ENCODE measurements around the gene CD83. TPM values are rescaled to one million over a fixed set of nuclear protein-coding genes. Genes with fewer than 3 reads are reported as not detected.

CD83 gene
- total and polyA plus RNA-seq, 4 donors, result 0.35 to 4.2 (median 0.60) TPM

DNA sequence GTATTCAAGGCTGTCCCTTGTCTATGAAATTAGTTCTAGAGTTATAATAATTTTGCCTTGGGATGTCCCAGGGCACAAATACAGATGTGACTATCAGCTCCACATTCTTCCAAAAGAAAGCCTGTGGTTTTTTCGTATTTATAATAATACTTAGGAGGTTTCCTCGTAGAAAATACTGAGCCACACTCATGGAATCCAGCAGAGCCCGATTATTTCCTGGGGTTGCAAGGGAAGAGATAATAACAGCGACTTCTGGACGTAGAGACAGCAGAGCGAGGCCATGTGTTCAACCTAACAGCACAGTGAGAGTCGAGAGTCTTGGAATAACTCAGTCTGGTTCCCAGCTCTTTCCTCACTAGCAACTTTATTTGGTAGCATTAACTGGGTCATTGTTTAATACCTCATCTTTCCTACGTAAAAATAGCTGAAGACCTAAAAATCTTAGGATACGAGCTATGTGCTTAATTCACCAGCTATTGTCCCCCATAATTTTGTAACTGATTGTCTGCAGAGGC is 21.2 kb downstream of the CD83 start (continued):
- TF ChIP-seq, protein P1, sequence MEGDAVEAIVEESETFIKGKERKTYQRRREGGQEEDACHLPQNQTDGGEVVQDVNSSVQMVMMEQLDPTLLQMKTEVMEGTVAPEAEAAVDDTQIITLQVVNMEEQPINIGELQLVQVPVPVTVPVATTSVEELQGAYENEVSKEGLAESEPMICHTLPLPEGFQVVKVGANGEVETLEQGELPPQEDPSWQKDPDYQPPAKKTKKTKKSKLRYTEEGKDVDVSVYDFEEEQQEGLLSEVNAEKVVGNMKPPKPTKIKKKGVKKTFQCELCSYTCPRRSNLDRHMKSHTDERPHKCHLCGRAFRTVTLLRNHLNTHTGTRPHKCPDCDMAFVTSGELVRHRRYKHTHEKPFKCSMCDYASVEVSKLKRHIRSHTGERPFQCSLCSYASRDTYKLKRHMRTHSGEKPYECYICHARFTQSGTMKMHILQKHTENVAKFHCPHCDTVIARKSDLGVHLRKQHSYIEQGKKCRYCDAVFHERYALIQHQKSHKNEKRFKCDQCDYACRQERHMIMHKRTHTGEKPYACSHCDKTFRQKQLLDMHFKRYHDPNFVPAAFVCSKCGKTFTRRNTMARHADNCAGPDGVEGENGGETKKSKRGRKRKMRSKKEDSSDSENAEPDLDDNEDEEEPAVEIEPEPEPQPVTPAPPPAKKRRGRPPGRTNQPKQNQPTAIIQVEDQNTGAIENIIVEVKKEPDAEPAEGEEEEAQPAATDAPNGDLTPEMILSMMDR (IDR thresholded peaks at IDR 0.05; ENCODE audit: low read depth, low read length, missing input control), result no peak
- TF ChIP-seq EGR1 (IDR thresholded peaks at IDR 0.05; ENCODE audit: low read depth in 2 of 2) (no peak), GABPA (IDR thresholded peaks at IDR 0.05 in 1 of 2, conservative IDR thresholded peaks at IDR 0.05 in 1 of 2) (no peak)
- TF ChIP-seq, protein P2, sequence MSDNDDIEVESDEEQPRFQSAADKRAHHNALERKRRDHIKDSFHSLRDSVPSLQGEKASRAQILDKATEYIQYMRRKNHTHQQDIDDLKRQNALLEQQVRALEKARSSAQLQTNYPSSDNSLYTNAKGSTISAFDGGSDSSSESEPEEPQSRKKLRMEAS (IDR thresholded peaks at IDR 0.05), result no peak

DNA sequence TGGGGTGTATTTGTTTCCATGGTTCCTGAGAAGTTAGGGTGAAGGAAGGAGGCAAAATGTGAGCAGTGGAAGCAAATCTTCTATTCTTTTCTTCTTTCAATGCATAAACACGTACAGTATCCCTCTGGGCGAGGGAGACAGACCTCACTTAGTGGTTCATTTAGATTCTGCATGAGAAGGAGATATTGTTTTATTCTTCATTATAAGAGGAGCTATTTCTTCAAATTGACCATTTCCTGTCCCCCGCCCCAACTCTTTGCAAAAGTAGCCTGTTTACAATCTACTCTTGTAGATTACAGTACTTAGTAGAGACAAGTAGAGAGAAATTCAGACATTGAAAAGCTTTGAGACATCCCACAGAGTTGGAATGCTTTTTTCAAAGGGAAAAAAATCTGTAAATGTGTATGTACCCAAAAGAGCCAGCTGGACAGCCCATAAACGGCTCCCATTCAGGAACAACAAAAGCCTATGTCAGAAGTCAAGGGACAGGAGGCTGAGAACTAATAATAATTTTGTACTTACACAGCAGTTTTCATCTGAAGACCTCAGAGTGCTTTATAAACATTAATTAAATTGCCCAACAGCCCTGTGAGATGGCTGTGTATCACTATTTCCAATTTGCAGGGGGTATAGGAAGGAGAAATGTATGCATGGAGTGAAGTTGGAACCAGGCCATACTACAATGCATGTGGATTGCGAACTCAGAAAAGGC is 23.9 kb downstream of the CD83 start:
- TF ChIP-seq GABPA (IDR thresholded peaks at IDR 0.05 in 1 of 2, conservative IDR thresholded peaks at IDR 0.05 in 1 of 2) (no peak), RXRA (IDR thresholded peaks at IDR 0.05) (no peak), HNF4G (IDR thresholded peaks at IDR 0.05) (no peak), YY1 (IDR thresholded peaks at IDR 0.05) (no peak), EGR1 (IDR thresholded peaks at IDR 0.05; ENCODE audit: low read depth in 2 of 2) (no peak), SP1 (IDR thresholded peaks at IDR 0.05) (no peak), HNF4A (conservative IDR thresholded peaks at IDR 0.05) (no peak), JUND (IDR thresholded peaks at IDR 0.05) (no peak), NR2F2 (IDR thresholded peaks at IDR 0.05) (no peak), FOXA1 (IDR thresholded peaks at IDR 0.05) (no peak), TAF1 (conservative IDR thresholded peaks at IDR 0.05) (no peak), RAD21 (IDR thresholded peaks at IDR 0.05) (no peak), FOXA2 (IDR thresholded peaks at IDR 0.05) (no peak)
- TF ChIP-seq, protein P3, sequence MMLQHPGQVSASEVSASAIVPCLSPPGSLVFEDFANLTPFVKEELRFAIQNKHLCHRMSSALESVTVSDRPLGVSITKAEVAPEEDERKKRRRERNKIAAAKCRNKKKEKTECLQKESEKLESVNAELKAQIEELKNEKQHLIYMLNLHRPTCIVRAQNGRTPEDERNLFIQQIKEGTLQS (IDR thresholded peaks at IDR 0.05), result no peak
- TF ChIP-seq, protein P4, sequence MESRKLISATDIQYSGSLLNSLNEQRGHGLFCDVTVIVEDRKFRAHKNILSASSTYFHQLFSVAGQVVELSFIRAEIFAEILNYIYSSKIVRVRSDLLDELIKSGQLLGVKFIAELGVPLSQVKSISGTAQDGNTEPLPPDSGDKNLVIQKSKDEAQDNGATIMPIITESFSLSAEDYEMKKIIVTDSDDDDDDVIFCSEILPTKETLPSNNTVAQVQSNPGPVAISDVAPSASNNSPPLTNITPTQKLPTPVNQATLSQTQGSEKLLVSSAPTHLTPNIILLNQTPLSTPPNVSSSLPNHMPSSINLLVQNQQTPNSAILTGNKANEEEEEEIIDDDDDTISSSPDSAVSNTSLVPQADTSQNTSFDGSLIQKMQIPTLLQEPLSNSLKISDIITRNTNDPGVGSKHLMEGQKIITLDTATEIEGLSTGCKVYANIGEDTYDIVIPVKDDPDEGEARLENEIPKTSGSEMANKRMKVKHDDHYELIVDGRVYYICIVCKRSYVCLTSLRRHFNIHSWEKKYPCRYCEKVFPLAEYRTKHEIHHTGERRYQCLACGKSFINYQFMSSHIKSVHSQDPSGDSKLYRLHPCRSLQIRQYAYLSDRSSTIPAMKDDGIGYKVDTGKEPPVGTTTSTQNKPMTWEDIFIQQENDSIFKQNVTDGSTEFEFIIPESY (IDR thresholded peaks at IDR 0.05), result no peak
- TF ChIP-seq, protein P1 (IDR thresholded peaks at IDR 0.05; ENCODE audit: low read depth, low read length, missing input control), result no peak
- TF ChIP-seq, protein P2 (IDR thresholded peaks at IDR 0.05), result no peak
- no peak for DNase-seq (ENCODE audit: low spot score)
- no peaks in the 10 kb centered on the region for H3K4me1 ChIP-seq (ENCODE audit: control insufficient read depth in 4 of 4, insufficient read depth in 4 of 4, low read length in 3 of 4)
- 88% methylated on average over 5 of the region's 5 CpGs for WGBS
- no peaks in the 10 kb centered on the region for H3K9me3 ChIP-seq (ENCODE audit: control insufficient read depth in 4 of 4, low read length in 3 of 4)
- no peak overlapping the region for H3K4me3 ChIP-seq (ENCODE audit: low read depth in 1 of 3, low read length in 3 of 3)
- no peaks in the 10 kb centered on the region for H3K36me3 ChIP-seq (ENCODE audit: control insufficient read depth in 4 of 4, insufficient read depth in 3 of 4, low read depth in 1 of 4, low read length in 3 of 4)
- H3K9ac ChIP-seq (ENCODE audit: low read depth in 1 of 2, low read length in 2 of 2), result no peak overlapping the region
- no peak overlapping the region for H3K27ac ChIP-seq (ENCODE audit: low read depth in 1 of 2, low read length in 2 of 2)
- no peaks in the 10 kb centered on the region for H3K27me3 ChIP-seq (ENCODE audit: control insufficient read depth in 4 of 4, insufficient read depth in 4 of 4, low read length in 3 of 4)

Data from liver (tissue), 9 donors.